GM18502 (cell line): ENCODE data around the gene PPP2R1A.
A peak's percentile ranks its signal among the peaks of the same experiment; 100 is the strongest.

Experiments
- ATAC-seq: cut with Tn5 transposase; IDR thresholded peaks from one replicate; pipeline ENCODE4 v1.9.1; 2021; ENCODE audit warnings: mild to moderate bottlenecking; ENCODE audit not compliant: unreplicated experiment, poor library complexity

Gene PPP2R1A

DNA sequence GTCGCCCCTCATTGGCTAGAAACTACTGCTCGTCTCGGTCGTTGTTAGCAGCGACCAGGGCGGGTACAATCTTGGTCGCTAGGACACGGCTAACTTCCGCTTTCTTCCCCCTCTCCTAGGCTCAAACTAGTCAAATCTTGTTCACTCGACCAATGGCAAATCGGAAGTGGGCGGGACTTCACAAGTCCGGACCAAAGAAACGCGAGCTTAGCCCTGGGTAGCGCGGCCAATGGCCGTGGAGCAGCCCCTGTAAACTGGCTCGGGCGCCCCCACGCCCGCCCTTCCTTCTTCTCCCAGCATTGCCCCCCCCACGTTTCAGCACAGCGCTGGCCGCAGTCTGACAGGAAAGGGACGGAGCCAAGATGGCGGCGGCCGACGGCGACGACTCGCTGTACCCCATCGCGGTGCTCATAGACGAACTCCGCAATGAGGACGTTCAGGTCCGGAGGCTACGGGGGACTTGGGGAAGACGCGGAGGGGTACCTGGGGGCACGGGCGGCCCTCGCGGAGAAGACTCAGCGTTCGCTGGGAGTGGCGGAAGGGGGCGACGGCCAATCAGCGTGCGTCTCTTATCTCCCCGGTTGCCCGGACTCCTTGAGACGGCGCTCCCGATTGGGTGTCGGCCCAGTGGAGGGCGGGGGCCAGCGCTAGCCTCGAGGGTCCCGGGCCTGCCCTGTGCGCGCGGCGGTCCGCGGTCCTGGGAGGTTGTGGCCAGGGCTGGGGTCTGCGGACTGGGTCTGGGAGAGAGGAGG, at the start of gene PPP2R1A:
PPP2R1A (plus strand) TSS at position 318 of the 752 bp plus-strand sequence; CDS start at position 363, 45 bp downstream.
- peak; percentile 91 for ATAC-seq

GRCh38 chr19:52141203-52141602, 48.6 kb upstream of the PPP2R1A start:
- no peak for ATAC-seq

DNA sequence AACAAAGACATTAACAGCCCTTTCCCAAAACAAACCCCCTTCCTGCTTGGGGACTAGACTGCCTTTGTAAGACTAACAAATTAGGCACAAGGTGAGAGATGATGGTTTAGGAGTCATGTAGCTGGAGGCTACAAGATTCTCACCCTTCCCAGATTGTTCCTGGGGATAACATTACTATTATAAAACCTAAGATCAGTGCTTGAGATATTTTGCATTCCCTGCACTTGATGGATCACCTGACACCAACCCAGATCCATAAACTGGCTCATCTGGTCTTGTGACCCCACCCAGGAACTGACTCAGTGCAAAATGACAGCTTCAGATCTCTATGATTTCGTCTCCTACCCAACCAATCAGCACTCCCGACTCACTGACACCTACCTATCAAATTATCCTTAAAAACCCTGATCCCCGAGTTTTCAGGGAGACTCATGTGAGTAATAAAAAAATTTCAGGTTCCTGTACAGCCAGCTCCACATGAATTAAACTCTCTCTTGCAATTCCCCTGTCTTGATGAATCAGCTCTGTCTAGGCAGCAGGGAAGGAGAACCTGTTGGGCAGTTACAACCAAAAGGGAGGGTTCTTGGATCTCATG, 47.8 kb upstream of the PPP2R1A start:
- ATAC-seq, result no peak

DNA sequence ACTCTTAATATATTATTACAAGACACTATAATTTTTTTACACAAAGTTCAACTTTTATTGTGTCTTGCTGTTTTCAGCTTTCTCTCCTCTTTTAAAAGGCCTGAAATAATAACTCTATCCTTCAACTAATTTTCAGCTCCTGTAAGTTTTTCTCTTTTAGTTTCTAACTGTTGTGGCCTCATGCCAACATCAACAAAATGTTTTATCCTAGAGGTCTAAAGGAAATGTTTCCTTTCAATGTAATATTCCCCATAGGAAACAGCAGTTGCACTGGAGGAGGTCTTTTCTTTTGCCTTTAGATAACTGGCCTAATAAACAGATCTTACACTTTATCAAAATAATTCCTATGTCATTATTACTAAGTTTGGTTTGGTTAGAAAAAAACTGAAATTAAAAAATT, 41.6 kb upstream of the PPP2R1A start:
- ATAC-seq, result no peak

DNA sequence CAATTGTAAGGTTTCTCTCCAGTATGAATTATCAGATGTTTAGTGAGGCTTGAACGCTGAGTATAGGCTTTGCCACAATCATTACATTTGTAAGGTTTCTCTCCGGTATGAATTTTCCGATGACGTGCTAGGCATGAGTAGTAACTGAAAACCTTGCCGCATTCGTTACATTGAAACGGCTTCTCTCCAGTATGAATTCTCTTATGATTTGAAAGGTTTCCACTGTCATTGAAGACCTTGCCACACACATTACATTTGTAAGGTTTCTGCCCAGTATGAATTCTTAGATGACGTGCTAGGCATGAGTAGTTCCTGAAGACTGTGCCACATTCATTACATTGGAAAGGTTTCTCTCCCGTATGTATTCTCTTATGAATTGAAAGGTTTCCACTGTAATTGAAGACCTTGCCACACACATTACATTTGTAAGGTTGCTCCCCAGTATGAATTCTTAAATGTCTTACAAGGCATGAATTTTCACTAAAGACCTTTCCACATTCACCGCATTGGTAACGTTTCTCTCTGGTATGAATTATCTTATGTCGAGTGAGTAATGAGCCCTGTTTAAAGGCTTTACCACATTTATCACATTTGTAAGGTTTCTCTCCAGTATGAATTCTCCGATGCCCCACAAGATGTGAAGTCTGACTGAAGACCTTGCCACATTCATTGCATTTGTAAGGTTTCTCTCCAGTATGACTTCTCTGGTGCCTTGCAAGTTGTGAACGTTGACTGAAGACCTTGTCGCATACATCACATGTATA, 34.1 kb upstream of the PPP2R1A start:
- no peak for ATAC-seq

DNA sequence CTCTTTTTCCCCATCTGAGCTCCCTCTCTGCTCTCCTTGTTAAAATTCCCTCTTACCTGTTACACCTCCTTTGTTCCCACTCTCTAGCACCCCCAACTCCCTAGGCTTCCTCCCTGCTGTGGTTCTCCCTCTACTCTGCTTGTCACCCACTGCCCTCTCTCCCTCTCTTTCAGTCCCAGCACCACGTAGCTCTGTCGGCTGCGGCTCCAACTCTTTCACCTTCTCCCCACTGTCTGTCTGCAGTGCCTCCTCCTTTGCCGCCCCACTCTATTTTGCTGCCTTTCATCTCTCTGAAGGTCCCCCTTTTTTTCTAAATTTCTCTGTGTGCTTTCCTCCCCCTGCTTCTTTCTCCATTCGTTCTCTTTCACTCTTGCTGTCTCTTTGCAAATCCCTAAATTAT, 19.5 kb upstream of the PPP2R1A start:
- ATAC-seq, result no peak

- ATAC-seq, result no peak
Measured at GRCh38 chr19:52170863-52171320, 19.0 kb upstream of the PPP2R1A start.

GRCh38 chr19:52171321-52172169, 18.3 kb upstream of the PPP2R1A start, which contains the start of gene ZNF836:
TSS of gene ZNF836 (minus strand) at chr19:52171621. CDS start at chr19:52168072, 3,549 bp downstream.
- ATAC-seq, result no peak

DNA sequence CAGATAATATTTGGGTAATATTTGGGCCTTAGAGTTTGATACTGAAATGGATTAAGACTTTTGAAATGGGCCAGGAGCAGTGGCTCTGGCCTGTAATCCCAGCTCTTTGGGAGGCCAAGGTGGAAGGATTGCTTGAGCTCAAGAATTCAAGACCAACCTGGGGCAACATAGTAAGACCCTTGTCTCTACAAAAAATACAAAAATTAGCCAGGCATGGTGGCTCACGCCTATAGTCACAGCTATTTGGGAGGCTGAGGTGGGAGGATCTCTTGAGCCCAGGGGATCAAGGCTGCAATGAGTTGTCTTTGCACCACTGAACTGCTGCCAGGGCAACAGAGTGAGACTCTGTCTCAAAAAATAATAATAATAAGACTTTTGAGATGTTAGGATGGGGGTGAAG, 17.5 kb upstream of the PPP2R1A start:
- ATAC-seq, result no peak

GRCh38 chr19:52176574-52176973, 13.3 kb upstream of the PPP2R1A start:
- no peak for ATAC-seq

- ATAC-seq, result no peak
Measured at GRCh38 chr19:52187407-52187806, 2.4 kb upstream of the PPP2R1A start.

DNA sequence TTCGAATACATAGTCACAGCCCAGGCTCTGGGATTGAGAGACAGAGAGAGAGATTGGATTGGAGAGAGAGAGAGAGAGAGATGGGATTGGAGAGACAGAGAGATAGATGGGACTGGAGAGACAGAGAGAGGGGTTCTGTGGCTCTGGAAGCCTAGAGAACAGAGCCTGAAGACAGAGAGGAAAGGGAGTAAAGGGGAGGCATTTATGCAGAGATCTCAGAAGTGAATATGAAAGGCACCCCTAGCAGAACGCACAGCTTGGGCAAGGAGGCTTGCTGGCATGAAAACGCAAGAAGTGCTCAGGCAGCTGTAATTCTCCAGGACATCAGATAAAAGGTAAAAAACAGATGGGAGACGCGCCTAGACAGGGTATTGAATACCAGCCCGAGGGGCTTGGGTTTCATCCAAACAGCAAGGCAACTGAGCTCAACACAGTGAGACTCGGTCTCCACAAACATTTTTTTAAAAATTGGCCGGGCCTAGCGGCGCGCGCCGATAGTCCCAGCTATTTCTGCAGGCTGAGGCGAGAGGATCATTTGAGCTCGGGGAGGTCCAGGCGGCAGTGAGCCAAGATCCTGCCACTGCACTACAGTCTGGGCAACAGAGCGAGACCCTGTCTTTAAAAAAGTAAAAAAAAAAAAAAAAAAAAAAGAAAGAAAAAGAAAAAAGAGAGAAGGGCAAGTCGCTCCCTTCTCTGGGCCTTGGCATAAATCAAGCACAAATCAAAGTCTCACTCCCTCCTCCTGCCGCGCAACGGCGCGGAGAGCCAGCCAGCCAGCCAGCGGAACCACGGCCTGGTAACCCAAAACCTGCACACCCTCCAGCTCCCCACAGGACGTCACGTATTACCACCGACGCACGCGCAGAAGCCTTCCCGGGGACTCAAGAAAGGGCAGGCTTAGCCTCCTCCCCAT, 774 bp upstream of the PPP2R1A start:
- peak; percentile 18 for ATAC-seq

- no peak for ATAC-seq
Measured at GRCh38 chr19:52190487-52191293, 838 bp downstream of the PPP2R1A start.

DNA sequence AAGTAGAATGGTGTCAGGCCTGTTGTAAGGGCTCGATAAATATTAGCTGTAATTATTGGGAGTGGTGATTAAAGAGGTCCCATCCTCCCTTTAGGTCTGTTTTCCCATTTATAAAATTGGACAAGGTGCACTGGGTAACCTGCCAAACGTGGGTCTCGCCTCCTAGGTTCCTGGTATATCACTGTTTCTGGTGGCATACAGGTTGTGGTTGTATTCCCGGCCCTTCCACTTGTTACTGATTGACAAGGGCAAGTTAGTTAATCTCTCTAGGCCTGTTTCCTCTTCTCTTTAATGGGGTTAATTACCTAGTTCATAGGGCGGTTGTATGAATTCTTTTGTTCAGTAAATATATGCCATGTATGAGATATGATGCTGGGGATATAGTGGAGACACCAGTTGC, 1.5 kb downstream of the PPP2R1A start:
- ATAC-seq, result no peak

DNA sequence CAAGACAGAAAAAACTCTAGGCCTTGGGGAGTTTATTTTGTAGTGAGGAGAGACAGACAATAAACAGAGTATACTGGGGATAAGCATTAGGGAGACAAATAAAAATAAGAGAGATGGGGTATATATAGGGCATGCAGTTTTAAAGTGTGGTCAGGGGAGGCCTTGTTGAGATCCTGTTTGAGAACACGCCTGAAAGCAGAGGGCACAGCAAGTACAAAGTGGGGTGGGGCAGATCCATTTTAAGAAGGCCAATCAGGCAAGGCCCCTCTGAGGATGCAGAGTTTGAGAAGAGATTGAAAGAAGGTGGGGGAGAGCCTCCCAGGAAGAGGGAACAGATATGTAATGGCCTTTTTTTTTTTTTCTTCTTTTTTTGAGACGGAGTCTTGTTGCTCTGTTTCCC, 2.1 kb downstream of the PPP2R1A start:
- no peak for ATAC-seq

DNA sequence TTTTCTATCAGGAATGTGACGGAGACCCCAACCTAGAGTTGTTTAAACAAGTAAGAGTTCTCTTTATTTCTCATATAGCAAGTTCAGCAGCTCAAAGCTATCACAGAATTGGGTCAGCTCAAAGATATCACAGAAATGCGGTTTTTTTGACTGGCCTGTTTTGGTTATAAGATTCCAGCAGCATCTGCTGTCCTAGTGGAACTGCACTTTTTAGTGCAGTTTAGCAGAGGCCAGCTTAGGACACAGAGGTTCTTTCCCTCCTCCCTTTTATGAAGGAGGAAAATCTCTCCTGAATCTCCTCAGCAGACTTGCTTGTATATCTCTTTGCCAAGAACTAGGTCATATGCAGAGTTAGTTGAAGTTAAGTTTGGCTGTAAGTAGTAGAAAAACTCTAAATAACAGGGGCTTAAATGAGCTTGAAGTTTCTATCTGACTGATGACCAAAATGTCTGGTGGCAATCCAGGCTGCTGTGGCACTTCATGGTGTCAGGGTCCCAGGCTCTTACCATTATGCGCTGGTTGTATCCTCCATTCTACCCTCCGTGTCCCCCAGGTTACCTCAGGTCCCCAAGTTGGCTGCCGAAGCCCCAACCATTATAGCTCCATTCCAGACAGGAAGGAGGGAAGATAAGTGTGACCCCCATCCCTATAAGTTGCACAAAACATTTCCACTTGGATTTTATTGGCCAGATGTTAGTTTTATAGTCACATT, 6.6 kb downstream of the PPP2R1A start:
- no peak for ATAC-seq

- no peak for ATAC-seq
Measured at GRCh38 chr19:52197964-52198363, 8.1 kb downstream of the PPP2R1A start.

GRCh38 chr19:52198678-52199077, 8.8 kb downstream of the PPP2R1A start:
- ATAC-seq, result no peak
